HEK293T (cell line): ENCODE measurements around the gene PURB.

Experiments used
- CTCF ChIA-PET: fragments of 350-600 bp; formaldehyde crosslinking; extraction: SDS; loops from one replicate; lab custom pipeline; 2021; ENCODE audit warnings: antibody characterized with exemption, inconsistent platforms; lab: Yijun Ruan, JAX
- POLR2A ChIA-PET: fragments of 350-600 bp; formaldehyde crosslinking; extraction: SDS; loops from one replicate; lab custom pipeline; 2020; ENCODE audit warnings: antibody characterized with exemption, inconsistent platforms; lab: Yijun Ruan, JAX
- DNase-seq: peaks from one replicate; pipeline ENCODE4 v3.0.0; 2012; ENCODE audit warnings: mixed read lengths; ENCODE audit errors: extremely low spot score
- ARNT ChIP-seq: fragments of 450-650 bp; IDR thresholded peaks from 2 replicates; pipeline ENCODE4 v1.6.1; 2017; ENCODE audit warnings: mild to moderate bottlenecking
- BHLHE40 ChIP-seq: fragments of 450-650 bp; IDR thresholded peaks from 2 replicates; pipeline ENCODE4 v1.6.1; 2016; ENCODE audit warnings: mild to moderate bottlenecking, moderate library complexity, borderline replicate concordance
- CTBP1 ChIP-seq: fragments of 450-650 bp; IDR thresholded peaks from 2 replicates; pipeline ENCODE4 v1.6.1; 2016; ENCODE audit warnings: borderline replicate concordance
- ELF4 ChIP-seq: fragments of 450-650 bp; IDR thresholded peaks from 2 replicates; pipeline ENCODE4 v1.6.1; 2017; ENCODE audit warnings: antibody characterized with exemption
- FOXA1 ChIP-seq: fragments of 450-650 bp; IDR thresholded peaks from 2 replicates; pipeline ENCODE4 v1.6.1; 2016; ENCODE audit warnings: mild to moderate bottlenecking
- FOXK2 ChIP-seq: fragments of 450-650 bp; IDR thresholded peaks from 2 replicates; pipeline ENCODE4 v1.6.1; 2016; ENCODE audit warnings: mild to moderate bottlenecking
- FOXM1 ChIP-seq: fragments of 450-650 bp; IDR thresholded peaks from 2 replicates; pipeline ENCODE4 v1.6.1; 2017; ENCODE audit warnings: mild to moderate bottlenecking, borderline replicate concordance
- HDGF ChIP-seq: fragments of 450-650 bp; IDR thresholded peaks from 2 replicates; pipeline ENCODE4 v1.6.1; 2017; ENCODE audit warnings: antibody characterized with exemption, borderline replicate concordance
- L3MBTL2 ChIP-seq: fragments of 450-650 bp; conservative IDR thresholded peaks from 2 replicates; pipeline ENCODE4 v1.6.1; 2016; ENCODE audit warnings: mild to moderate bottlenecking
- LEF1 ChIP-seq: fragments of 450-650 bp; IDR thresholded peaks from 2 replicates; pipeline ENCODE4 v1.6.1; 2017; ENCODE audit warnings: mild to moderate bottlenecking, borderline replicate concordance
- NFRKB ChIP-seq: fragments of 450-650 bp; IDR thresholded peaks from 2 replicates; pipeline ENCODE4 v1.6.1; 2016; ENCODE audit warnings: mild to moderate bottlenecking, moderate library complexity
- PKNOX1 ChIP-seq: fragments of 450-650 bp; IDR thresholded peaks from 2 replicates; pipeline ENCODE4 v1.6.1; 2016
- SP1 ChIP-seq: fragments of 450-650 bp; IDR thresholded peaks from 2 replicates; pipeline ENCODE4 v1.6.1; 2017
- SUZ12 ChIP-seq: fragments of 450-650 bp; IDR thresholded peaks from 2 replicates; pipeline ENCODE4 v1.6.1; 2016; ENCODE audit warnings: mild to moderate bottlenecking
- TARDBP ChIP-seq: fragments of 450-650 bp; IDR thresholded peaks from 2 replicates; pipeline ENCODE4 v1.6.1; 2016
- ZNF384 ChIP-seq: fragments of 450-650 bp; IDR thresholded peaks from 2 replicates; pipeline ENCODE4 v1.6.1; 2016

PURB gene

GRCh38 chr7:44906965-44907364, 21.6 kb upstream of the PURB start:
- TF ChIP-seq TARDBP: no peak
- TF ChIP-seq SP1: no peak
- TF ChIP-seq LEF1: no peak
- TF ChIP-seq HDGF: no peak
- no peak for TF ChIP-seq BHLHE40
- TF ChIP-seq CTBP1: no peak
- TF ChIP-seq SUZ12: no peak
- no peak for TF ChIP-seq L3MBTL2
- TF ChIP-seq PKNOX1: no peak
- TF ChIP-seq FOXM1: no peak
- TF ChIP-seq ZNF384: no peak
- no peak for TF ChIP-seq FOXA1
- no peak for TF ChIP-seq FOXK2
- no peak for TF ChIP-seq ELF4
- no peak for TF ChIP-seq ARNT
- no peak for TF ChIP-seq NFRKB
- DNase-seq: no peak
- ChIA-PET CTCF (interaction anchor here (0.7 kb wide), 1 partner anchor 50 kb away, joined by 3 read pairs; no protein-coding TSS in a partner anchor), POLR2A (no interaction called here)

GRCh38 chr7:44905002-44905635, 19.8 kb upstream of the PURB start:
- POLR2A ChIA-PET: interaction anchor here (1.7 to 2.4 kb wide), 2 partner anchors 20 to 57 kb away, joined by 4 to 9 read pairs; partner anchors contain the start of genes H2AZ2 and PURB
- no peak for TF ChIP-seq SUZ12
- no peak for DNase-seq
- CTCF ChIA-PET: no interaction called here

- ChIA-PET CTCF (no interaction called here), POLR2A (no interaction called here)
- TF ChIP-seq LEF1 (no peak), CTBP1 (no peak), SUZ12 (no peak), ZNF384 (no peak), FOXK2 (no peak), NFRKB (no peak), ELF4 (no peak), L3MBTL2 (no peak), ARNT (no peak), FOXM1 (no peak), SP1 (no peak), HDGF (no peak), TARDBP (no peak), FOXA1 (no peak), BHLHE40 (no peak), PKNOX1 (no peak)
- no peak for DNase-seq
These were observed 14.1 kb upstream of the PURB start for GRCh38 chr7:44899443-44899842.

- TF ChIP-seq FOXM1: no peak
- no peak for TF ChIP-seq ZNF384
- TF ChIP-seq ELF4: no peak
- TF ChIP-seq SP1: no peak
- TF ChIP-seq NFRKB: no peak
- no peak for TF ChIP-seq SUZ12
- no peak for TF ChIP-seq PKNOX1
- CTCF ChIA-PET: no interaction called here
- POLR2A ChIA-PET: no interaction called here
- no peak for DNase-seq
These were observed 12.7 kb upstream of the PURB start for GRCh38 chr7:44898039-44898438.

- CTCF ChIA-PET: no interaction called here
- POLR2A ChIA-PET: interaction anchor here (4.4 kb wide), 1 partner anchor 12 kb away, joined by 22 read pairs; the partner anchor contains the start of gene PURB
- TF ChIP-seq SUZ12 (no peak), HDGF (no peak), FOXK2 (no peak), CTBP1 (no peak), L3MBTL2 (no peak), LEF1 (no peak), TARDBP (no peak), ZNF384 (no peak)
- DNase-seq: no peak
These were observed 12.0 kb upstream of the PURB start for GRCh38 chr7:44897309-44897708.

- CTCF ChIA-PET: interaction anchor here (1.0 kb wide), 1 partner anchor 10 kb away, joined by 3 read pairs; the partner anchor contains the start of gene PURB
- TF ChIP-seq NFRKB (no peak), L3MBTL2 (no peak), HDGF (no peak), FOXM1 (no peak), FOXA1 (no peak), TARDBP (no peak), BHLHE40 (no peak), ARNT (no peak), PKNOX1 (no peak), SP1 (no peak), SUZ12 (no peak), CTBP1 (no peak), ELF4 (no peak), ZNF384 (no peak), FOXK2 (no peak), LEF1 (no peak)
- POLR2A ChIA-PET: interaction anchor here (1.0 to 4.4 kb wide), 2 partner anchors 10 to 49 kb away, joined by 3 to 22 read pairs; partner anchors contain the start of gene PURB
- DNase-seq: no peak
These were observed 9.7 kb upstream of the PURB start for GRCh38 chr7:44894888-44895580.
